Medulla oblongata (tissue), 1 donor: Measurements from ENCODE around the gene SYNDIG1.

ENCODE experiments used
- DNase-seq: peaks from one replicate; pipeline ENCODE4 v3.0.0-alpha.2; 2015; ENCODE audit errors: extremely low spot score

Gene SYNDIG1

DNA sequence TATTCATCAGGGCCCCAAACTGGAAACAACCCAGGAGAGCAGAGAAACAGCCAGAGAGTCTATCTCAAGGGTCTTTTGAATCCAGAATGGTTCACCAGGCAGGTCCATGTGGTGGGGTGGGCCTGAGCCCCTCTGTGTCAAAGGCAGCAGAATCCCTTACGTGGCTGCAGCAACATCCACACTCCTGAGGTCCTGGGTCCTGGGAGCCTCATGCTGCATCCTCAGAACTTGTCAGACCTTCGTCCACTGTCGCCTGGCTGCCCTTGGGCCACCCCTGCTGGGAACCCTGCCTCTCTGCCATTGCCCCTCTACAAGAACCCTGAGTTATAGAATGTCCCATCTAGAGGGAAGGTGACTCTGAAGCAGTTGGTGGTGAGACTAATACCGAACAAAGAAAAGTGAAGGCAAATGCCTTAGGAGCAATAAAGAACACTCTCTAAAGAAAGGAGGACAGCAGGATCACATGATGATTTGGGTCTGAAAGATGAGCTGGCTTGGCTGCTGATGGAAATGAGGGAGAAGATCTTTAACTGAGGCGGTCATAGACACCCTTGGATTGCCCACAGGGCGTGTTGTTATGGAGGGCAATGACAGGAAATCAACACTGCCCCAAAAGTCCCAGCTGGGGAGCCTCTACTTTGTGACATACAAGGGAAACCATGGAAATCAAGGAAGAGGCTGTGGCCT is 161.2 kb downstream of the SYNDIG1 start:
- no peak for DNase-seq

DNA sequence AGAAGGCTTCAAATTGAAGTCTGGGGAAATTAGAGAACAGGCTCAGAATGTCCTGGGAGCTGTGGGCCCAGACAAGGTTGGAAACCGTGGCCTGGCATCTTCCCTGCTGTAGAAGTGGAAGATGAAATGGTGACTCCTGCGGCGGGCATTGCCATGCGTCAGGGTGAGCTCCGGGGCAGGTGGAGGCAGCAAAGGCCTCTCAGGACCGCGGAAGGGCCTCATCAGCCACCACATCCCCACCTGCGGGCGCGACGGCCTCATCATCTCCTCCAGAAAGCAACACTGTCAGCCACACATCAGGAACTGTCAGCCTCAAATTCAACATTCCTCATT is 161.7 kb downstream of the SYNDIG1 start:
- DNase-seq = no peak

DNA sequence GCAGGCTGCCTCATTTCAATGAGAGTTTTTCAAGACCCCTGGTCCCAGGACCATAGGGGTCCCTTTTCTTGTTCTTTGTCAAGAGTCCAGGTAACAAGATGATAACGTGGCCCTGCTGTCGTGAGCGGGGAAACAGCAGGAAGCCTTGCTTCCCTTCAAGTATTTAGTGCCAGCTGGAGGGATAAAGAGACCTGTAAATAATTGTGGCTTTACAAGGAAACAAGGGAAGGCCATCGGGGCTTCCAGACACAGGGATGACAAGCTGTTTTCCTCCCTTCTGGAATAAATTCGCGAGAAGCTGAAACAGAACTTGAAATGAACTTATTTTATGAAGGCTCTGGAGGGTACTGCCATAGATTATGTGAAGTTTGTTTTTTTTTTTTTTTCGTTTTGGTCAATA is 163.2 kb downstream of the SYNDIG1 start:
- DNase-seq = no peak

DNA sequence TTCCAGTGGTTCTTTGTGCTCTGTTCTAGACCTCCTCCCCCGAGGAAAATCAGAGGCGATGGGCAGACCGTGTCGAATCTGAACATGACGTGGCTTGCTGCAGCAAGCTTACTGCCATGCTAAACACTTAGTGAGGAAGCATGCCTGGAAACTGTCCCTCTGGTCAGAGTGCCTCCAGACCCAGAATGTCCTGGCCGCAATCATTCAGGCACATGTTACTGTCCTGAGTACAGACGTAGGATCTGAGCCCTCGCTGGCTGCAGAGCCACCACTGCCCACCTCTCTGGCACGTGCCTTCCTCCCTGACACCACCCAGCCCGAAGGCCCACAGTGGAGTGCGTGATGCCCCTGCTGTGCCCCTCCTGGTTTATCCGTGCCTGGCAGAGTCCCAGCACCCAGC is 163.6 kb downstream of the SYNDIG1 start:
- DNase-seq = no peak

DNA sequence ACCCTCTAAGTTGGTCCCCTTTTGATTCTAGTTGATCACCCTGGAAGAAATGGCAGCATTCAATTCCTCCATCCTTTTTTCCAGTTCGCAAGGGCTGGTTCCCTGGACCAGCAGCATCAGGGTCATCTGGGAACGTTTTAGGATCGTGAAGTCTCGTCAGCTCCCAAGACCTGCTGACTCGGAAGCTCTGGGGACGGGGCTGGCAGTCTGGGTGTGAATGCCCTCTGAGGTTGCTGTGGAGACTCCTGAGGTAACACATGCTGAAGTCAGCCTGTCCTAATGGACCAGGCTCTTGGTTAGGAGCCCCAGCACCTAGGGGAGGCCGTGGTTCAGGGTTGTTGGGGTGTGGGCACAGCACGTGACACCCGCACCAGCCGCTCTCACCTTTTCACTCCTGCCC is 164.1 kb downstream of the SYNDIG1 start:
- no peak for DNase-seq

DNA sequence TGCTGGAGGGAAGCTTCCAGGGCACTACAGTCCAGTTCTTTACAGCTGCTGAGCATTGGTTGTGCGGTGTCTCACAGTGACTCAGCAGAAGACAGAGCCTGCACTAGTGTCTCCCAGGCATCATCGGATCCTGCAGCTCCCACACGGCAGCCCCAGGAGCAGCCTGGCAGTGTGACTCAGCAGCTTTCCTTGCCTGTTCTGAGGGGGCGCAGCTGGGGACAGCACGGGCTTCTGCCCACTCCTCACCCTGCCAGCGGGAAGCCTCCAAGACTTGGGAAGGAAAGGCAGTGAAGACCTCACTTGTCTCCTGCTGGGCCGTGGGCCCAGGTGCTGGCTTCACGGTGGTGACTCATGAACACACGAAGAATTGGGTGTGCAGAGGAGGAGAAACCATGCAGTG is 165.4 kb downstream of the SYNDIG1 start:
- DNase-seq = peak; percentile 87

DNA sequence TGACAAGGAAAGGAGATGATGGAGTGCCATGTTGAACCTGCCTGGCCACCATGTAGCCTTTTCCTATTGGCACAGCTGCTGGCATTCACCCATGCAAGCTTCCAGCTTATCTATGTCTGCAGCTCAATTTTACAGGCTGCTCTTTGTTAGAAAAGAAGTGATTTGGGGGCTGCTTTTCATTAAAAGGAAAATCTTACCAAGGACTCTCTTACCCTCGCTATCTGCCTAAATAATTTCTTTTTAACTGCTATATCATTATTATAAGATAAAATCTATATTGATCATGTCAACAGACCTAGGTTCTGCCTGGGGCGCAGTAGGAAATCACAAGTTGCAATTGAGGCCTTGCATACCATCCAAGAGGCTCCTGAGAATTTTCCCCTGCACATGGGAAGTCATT is 167.2 kb downstream of the SYNDIG1 start:
- DNase-seq = no peak

DNA sequence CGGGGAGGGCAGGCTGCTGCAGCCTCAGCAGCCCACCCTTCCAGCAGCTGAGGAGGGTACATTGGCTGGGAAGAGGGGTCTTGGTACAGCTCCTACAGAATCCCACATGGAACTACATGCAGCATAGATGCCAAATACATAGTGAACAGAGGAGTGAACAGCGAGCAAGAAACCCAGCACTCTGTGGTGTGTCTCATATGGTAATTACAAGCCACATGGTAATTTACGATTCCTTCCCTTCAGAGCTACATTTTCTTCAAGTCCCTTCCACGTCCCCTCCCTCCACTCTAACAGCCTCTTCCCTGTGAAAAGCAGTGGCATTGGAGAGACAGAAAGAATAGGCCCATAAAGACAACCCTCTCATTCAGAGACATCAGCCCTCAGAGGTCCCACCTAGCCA is 167.7 kb downstream of the SYNDIG1 start:
- DNase-seq = no peak

DNA sequence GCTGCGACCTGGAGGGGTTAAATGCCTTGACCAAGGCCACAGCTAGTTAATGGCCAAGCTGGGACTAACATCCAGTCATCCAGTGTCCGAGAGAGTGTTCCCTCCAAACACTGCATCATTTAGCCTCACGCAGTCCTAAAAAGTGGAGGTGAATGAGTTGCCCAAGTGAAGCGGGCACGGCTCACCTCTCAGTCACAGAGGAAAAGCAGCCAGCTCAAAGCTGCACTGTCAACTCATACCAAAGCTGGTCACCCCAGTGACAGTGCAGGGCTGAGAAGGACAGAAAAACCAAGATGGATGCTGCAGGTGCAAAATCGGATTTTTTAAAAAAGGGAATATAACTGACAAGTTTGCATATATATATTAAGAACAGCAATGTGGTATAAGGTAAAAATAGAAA is 168.5 kb downstream of the SYNDIG1 start:
- no peak for DNase-seq

DNA sequence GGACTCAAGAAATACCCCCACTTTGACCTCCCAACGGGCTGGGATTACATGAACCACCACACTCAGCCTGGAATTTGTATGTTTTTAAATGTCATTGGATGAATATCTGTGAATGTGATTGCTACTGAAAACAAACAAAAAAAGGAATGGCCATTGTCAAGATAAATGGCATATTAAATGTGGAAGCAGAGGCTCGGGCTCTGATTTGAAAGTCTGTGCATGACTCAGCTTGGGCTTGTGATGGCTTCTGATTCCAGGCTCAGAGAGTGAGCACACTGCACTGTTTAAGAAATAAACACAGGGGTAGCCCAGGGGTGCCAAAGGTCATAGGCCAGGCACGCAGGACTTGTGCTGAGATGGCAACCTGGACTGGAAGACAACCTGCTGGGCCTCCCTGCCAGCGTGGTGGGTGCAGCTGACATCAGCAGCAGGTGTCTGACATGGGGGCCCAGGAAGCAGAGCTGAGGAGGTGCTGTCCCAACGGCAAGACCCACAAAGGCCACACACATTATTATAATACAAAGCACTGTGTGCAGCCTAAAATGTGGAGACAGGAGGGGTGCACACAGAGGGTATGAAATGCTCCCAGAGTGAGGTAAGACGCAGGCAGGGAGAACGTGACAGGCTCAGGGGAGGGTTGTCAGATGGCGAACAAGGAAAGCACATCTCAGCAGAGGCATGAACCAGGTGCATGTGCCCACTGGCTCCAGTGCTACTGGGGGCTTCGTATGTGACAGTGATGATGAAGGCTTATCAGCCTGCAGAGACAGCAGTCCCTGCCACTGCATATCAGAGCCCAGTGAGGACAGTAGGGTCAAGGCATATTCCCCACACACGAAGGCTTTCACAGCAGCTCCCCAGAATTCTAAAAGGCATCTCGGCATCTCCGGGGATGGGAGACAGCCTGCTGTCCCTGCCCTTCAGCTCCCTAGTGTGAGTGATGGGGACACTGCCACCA is 169.4 kb downstream of the SYNDIG1 start:
- no peak for DNase-seq

DNA sequence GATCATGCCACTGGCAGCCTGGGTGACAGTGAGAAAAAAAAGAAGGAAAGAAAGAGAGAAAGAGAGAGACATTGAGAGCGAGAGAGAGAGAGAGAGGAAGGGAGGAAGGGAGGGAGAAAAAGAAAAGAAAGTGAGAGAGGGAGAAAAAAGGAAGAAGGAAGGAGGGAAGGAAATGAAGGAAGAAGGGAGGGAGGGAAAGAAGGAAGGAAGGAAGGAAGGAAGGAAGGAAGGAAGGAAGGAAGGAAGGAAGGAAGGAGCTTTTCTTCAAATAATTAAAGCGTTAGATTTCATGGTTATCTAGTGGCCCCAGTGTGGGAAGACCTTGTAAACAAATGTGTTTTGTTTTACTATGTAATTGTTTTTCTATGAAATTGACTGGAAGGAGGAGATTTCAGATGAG is 170.8 kb downstream of the SYNDIG1 start:
- DNase-seq = no peak

DNA sequence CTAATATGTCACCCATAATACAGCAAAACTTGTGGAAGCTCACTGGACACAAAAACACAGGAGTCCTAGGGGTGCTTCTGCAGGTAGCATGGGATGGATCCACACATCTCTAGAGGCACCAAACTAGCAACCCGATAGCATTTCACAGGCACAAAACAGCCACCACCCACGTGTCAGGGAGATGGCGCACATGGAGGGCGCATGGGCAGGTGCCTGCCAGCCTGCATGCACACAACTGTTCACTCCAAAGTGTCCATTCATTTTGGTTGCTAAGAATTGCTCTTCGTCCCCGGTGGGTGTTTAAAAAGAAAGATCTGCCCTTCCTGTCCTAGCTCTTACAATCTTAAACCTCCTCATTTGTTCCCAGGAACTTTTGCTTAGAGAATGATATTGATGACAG is 171.3 kb downstream of the SYNDIG1 start:
- DNase-seq = no peak

DNA sequence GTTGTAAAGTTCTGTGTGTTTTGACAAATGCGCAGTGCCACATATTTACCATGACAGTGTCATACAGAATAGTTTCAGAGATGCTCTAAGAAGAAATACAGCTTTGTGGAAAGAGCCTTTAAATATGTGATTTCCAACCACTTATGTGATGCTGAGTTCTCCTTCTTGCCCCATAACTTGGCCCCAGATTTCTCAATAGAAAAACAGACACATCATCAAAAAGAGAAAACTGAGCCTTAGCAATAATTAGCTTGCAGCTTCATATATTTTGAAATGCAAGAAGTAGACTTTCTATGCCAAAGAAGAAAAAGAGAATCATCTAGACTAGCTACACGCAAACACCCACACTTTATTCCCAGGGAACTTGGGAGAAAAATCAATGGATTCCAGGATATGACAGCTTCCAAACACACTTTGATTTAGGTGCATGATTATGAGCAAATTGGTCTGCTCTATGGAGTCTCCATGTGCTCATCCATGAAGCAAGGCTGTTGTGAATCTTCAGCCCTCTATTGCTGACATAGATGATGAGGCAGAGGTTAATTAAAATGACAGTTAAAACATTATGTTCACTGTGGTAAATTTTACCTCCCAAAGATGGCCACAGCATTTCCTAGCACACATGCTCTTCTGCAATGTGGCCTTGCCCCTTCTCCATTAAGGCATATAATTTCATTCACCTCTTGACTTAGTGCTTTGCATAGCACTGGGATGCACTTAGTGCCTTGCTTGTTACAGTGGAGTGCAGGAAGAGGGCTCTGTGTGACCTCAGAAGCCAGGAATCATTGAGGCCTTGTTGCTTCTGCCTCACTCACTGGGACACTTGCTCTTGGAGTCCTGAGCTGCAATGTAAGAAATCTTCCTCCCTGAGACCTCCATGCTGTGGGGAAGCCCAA is 174.6 kb downstream of the SYNDIG1 start:
- DNase-seq = no peak

DNA sequence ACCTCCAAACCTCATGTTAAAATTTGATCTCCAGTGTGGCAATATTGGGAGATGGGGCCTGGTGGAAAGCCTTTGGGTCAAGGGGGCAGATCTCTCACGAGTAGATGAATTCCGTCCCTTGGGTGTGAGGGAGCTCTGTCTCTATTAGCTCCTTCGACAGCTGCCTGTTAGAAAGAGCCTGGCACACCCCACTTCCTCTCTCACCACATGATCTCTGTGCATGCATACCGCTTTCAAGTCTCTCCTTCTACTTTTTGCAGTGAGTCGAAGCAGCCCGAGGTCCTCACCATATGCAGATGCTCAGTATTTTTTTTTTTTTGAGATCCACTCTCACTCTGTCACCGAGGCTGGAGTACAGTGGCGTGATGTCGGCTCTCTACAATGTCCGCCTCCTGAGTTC is 176.9 kb downstream of the SYNDIG1 start:
- peak; percentile 74 for DNase-seq

DNA sequence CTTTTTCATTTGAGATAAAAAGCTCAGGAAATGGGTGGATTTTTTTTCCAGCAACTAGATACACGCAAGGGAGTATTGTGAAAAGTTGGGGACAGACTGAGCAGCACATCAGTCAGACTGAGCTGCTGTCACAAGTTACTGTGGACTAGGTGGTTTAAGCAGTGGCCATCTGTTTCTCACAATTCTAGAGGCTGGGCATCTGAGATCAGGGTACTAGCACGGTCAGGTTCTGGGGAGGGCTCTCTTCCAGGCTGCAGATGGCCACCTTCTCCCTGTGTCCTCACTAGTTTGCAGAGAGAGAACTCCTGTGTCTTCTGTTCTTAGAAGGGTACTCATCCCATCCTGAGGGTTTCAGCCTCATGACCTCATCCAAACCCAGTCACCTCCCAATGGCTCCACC is 178.3 kb downstream of the SYNDIG1 start:
- no peak for DNase-seq

DNA sequence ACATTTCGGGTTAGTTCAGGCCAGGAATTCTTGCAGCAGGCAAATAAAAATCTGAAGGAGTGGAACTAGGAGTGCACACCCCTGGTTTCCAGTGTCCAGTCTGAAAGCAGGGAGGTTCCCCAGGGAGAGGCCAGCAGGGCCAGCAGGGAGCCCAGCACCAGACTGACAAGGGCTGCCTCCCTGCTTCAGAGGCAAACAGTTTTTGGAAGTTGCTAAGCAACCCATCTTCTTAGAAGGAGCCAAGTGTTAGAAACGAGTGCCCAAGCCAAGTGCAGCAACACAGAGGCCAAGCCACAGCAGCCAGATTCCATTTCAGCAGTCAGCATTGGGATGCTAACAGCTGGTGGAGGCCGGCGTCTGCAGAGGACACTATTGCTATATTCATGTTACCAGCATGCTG is 179.1 kb downstream of the SYNDIG1 start:
- DNase-seq = no peak

DNA sequence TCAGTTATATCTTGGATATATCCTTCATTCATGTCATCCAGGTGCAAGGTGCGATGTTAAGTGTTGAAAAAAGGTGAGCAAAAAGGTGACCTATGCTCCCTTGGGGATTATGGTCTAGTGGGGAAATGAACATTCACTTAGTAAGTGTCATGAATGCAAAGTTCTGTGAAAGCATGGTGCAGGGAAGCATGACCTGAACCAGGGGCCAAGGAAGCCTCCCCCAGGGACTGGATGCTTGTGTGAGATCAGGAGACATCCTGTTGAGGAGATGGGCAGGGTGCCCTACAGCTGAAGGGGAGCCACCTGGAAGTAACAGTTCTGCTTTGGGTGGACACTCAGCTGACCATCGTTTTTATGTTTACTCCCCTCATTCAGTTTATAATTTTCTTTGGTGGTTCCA is 179.5 kb downstream of the SYNDIG1 start:
- DNase-seq = no peak

DNA sequence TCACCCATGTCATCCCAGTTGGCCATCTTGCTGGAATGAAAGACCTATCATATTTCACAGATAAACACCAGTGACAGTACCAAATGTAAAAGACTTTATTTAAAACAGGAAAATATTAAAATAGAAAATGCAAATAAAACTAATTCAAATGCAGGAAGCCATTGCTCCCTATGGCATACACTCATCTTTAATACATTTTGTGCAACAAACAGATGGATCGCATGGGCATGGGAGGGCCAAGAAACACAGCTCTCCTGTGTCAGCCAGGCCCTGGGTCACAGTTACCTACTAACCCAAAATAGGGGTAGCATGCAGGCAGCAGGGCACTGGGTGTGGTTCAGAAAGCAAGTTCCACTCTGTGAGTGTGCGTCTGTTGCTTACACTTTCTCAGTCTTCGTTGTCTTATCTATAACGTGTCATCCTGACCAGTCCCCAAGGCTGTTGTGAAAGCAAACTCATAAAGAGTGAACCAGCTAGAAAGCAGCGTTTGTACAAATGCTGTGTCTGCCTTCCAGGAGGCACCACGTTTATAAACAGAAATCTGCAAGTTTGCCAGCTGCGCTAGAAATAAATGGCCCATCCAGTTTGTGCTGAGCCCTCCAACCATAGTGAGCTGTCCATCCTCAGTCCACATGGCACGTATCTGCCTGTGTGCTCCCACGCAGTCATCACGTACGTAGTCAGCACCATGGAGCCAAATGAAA is 180.5 kb downstream of the SYNDIG1 start:
- DNase-seq = peak; percentile 78

DNA sequence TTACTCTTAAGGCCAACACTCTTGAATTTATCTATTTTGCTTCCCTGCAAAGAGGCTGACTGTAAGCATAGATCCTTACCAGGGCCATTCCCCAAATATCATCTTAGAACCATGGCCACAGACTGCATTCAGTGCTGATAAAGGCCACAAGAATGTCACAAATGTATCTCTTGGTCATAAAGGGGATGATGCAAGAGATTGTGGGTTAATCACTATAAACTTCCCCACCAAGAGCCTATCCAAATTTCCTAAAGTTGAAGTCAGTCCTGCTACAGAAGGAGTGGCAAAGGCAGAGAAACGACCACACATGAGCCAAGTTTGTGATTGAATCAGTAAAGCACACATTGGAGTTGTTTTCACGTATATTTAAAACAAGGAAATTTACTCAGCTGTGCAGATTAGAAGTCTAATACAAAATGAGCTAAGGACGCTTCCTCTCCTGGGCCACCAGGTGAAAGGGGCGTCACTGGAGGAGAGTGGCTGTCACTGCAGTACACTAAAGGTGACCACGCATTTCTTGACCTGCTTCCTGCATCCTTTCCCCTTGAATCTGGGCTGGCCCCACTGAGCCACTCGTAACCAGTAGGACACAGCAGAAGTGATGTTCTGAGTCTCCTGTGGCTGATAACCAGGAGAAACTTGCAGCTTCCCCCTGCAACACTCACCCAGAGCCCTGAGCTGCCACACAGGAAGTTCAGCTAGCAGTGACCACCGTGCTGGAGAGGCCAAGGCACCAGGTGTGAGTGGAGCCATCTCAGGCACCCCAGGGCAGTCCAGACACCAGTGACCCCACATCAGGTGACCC is 181.9 kb downstream of the SYNDIG1 start:
- no peak for DNase-seq

DNA sequence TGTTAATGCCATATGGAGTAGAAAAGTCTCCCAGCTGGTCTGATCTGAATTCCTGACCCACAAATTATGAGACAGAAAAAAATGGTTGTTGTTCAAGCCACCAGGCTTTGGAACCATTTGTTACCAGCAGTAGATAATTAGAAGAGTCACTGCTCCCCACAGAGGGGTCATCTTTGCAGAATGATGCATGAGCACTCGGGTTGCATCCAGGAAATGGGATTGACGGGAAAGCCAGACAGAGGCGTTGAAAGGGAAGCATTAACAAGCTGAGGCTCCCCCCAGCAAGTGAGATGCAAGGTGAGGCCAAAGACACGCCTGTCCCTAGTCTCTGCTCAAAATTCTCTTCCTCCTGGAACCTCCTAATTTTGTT is 182.5 kb downstream of the SYNDIG1 start:
- DNase-seq = no peak

DNA sequence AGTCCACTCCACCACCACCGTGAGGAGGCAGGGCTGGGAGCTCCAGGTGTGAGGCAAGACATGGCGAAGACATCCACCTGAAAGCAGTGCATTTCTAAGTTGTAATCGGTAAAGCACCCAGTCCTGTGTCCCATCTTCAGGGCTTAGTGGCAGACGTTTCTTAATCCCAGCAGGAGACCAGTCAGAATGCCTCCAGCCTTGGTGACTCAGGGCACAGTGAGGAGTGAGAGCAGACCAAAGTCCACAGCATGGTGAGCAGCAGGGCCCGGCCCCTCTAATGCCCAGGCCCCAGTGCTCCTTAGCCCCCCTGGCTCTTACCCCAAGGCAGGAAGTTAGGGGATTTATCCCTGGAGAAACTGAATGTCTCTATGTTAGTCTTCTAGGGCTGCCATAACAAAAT is 183.9 kb downstream of the SYNDIG1 start:
- DNase-seq = no peak
